SK-N-MC (cell line): ENCODE data around the gene ROPN1L.

Source experiments
- DNase-seq: peaks from one replicate; pipeline ENCODE4 v3.0.0-alpha.2; 2011; ENCODE audit warnings: low read depth, low spot score
- H3K27ac ChIP-seq: fragments of 200-600 bp; sonication (generic); 2 replicates; pipeline ENCODE4 v1.5.1; 2016; ENCODE audit warnings: mixed run types
- H3K36me3 ChIP-seq: fragments of 200-600 bp; sonication (generic); 2 replicates; pipeline ENCODE4 v1.6.1; 2017; ENCODE audit warnings: antibody characterized with exemption, low read length, mixed read lengths; ENCODE audit not compliant: insufficient read depth
- H3K4me3 ChIP-seq: fragments of 200-600 bp; sonication (generic); 2 replicates; pipeline ENCODE4 v1.5.1; 2016
- H3K9ac ChIP-seq: fragments of 200-600 bp; sonication (generic); 2 replicates; pipeline ENCODE4 v1.8.0; 2017; ENCODE audit warnings: mixed run types, mixed read lengths; ENCODE audit not compliant: insufficient read length
- H3K9me3 ChIP-seq: fragments of 200-600 bp; sonication (generic); 2 replicates; pipeline ENCODE4 v1.6.1; 2017; ENCODE audit warnings: low read depth, mild to moderate bottlenecking, antibody characterized with exemption, low read length, moderate library complexity, mixed read lengths
- EZH2 ChIP-seq: fragments of 200-600 bp; sonication (generic); IDR thresholded peaks from one replicate; pipeline ENCODE4 v1.6.1; 2017; ENCODE audit warnings: antibody characterized with exemption
- FOXP2 ChIP-seq: optimal IDR thresholded peaks from 2 replicates; pipeline ENCODE3; 2011; ENCODE audit warnings: mild to moderate bottlenecking, moderate library complexity; ENCODE audit not compliant: insufficient read depth; ENCODE audit errors: extremely low read length, control extremely low read depth
- POLR2AphosphoS5 ChIP-seq: IDR thresholded peaks from 2 replicates; pipeline ENCODE4 v1.6.1; 2012; ENCODE audit warnings: mild to moderate bottlenecking, low read depth, low read length, borderline replicate concordance

ROPN1L gene

GRCh38 chr5:10467281-10468198 is 25.9 kb downstream of the ROPN1L start:
- no peak for DNase-seq
- TF ChIP-seq FOXP2: no peak
- no peak for TF ChIP-seq EZH2
- no peak for TF ChIP-seq POLR2AphosphoS5
- Histone ChIP-seq H3K4me3 (no peak overlapping the region), H3K36me3 (no peaks in the 10 kb centered on the region), H3K9me3 (no peaks in the 10 kb centered on the region), H3K9ac (no peak overlapping the region), H3K27ac (no peak overlapping the region)

GRCh38 chr5:10468256-10468655 is 26.6 kb downstream of the ROPN1L start:
- TF ChIP-seq EZH2: no peak
- TF ChIP-seq FOXP2: no peak
- no peak for TF ChIP-seq POLR2AphosphoS5
- DNase-seq: no peak
- no peak overlapping the region for H3K9ac ChIP-seq

GRCh38 chr5:10469253-10470050 is 27.8 kb downstream of the ROPN1L start:
- no peak overlapping the region for H3K4me3 ChIP-seq
- no peak overlapping the region for H3K27ac ChIP-seq
- H3K9ac ChIP-seq: no peak overlapping the region
- no peaks in the 10 kb centered on the region for H3K9me3 ChIP-seq
- no peak for TF ChIP-seq FOXP2
- TF ChIP-seq POLR2AphosphoS5: no peak
- TF ChIP-seq EZH2: no peak
- DNase-seq: no peak
- no peaks in the 10 kb centered on the region for H3K36me3 ChIP-seq

More at GRCh38 chr5:10468256-10468655, 26.6 kb downstream of the ROPN1L start:
- Histone ChIP-seq H3K4me3 (no peak overlapping the region), H3K36me3 (no peaks in the 10 kb centered on the region), H3K9me3 (no peaks in the 10 kb centered on the region), H3K27ac (no peak overlapping the region)

GRCh38 chr5:10470669-10471068 is 29.0 kb downstream of the ROPN1L start:
- Histone ChIP-seq H3K4me3 (no peak overlapping the region), H3K27ac (no peak overlapping the region), H3K9me3 (no peaks in the 10 kb centered on the region), H3K36me3 (no peaks in the 10 kb centered on the region), H3K9ac (no peak overlapping the region)
- TF ChIP-seq POLR2AphosphoS5 (no peak), FOXP2 (no peak), EZH2 (no peak)
- no peak for DNase-seq

GRCh38 chr5:10471677-10472076 is 30.0 kb downstream of the ROPN1L start:
- no peak overlapping the region for H3K9ac ChIP-seq
- TF ChIP-seq FOXP2 (no peak), POLR2AphosphoS5 (no peak), EZH2 (no peak)
- DNase-seq: no peak
- no peaks in the 10 kb centered on the region for H3K36me3 ChIP-seq
- H3K9me3 ChIP-seq: no peaks in the 10 kb centered on the region
- no peak overlapping the region for H3K27ac ChIP-seq
- no peak overlapping the region for H3K4me3 ChIP-seq

DNA sequence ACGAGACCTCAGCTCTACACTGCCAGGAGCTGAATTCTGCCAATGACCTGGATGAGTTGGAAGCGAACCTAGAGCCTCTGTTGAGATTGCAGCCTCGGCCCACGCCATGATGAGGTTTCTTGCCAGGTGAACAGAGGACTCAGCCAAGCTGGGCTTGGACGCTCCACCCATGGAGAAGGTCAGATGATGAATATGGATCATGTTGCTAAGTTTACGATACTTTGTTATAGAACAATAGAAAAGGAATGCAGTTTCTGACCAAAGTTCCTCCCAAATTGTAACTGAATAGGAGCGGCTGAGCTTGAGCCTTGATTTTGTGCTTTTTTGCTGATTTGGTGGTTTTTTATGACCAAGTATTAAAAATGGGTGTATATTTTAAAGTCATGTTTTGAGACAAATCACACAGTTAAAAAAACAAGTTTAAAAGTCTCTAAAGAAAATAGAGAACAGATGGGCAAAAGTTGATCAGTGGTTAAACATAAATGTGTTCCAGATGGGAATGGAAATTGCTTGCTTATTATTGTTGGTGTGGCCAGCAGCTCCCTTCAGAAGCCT is 32.9 kb downstream of the ROPN1L start:
- DNase-seq: no peak
- Histone ChIP-seq H3K9me3 (no peaks in the 10 kb centered on the region), H3K9ac (no peak overlapping the region), H3K36me3 (no peaks in the 10 kb centered on the region), H3K27ac (peak overlapping the region; percentile 83), H3K4me3 (peak overlapping the region; percentile 3; the same call in 1 of the 2 replicates)
- no peak for TF ChIP-seq EZH2
- no peak for TF ChIP-seq FOXP2
- no peak for TF ChIP-seq POLR2AphosphoS5

DNA sequence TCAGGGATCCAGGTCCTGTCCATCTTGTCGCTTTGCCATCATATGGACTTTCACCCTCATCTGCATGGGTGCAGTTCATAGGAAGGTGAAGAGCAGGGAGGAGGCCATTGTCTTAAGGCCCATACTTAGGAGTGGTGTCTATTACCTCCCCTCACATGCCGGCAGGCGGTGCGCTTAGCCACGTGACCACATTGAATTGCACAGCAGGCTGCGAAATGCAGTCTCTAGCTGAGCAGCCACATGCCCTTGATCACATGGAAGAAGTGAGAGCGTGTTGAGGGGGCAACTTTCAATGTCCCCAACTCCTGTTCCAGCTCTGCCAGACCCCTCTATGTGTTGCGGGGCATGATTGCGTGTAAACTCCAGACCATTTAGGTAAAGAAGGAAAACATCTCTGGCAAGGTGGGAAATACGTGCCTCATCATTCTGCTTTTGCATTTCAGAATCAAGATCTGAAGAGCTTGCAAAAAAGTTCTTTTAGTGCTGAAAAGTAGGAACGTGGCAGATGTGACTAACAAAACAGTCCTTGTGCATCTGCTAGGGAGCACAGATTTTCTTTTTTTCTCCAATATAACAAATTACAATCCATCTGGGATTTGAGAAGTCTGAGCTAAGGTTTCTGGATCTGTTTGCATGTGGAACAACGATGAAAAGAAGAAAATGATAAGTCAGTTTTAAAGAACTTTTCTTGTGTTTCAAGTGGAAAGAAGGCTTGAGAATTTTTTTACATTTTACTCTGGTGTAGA is 34.4 kb downstream of the ROPN1L start:
- TF ChIP-seq EZH2: no peak
- no peak for TF ChIP-seq POLR2AphosphoS5
- no peak for TF ChIP-seq FOXP2
- Histone ChIP-seq H3K27ac (0 out of 2 replicates have a peak overlapping the region, but pooled peaks have one; percentile 5), H3K4me3 (no peak overlapping the region), H3K9me3 (no peaks in the 10 kb centered on the region), H3K36me3 (no peaks in the 10 kb centered on the region), H3K9ac (no peak overlapping the region)
- no peak for DNase-seq
